GM12878 (cell line): ENCODE measurements around the gene LPCAT4. TPM values are rescaled to one million over a fixed set of nuclear protein-coding genes. Genes with fewer than 3 reads are reported as not detected.

ENCODE experiments used
- ATAC-seq: fragments of 200-7000 bp; cut with Tn5 transposase; 3 replicates; pipeline ENCODE4 v1.9.1; 2020; ENCODE audit warnings: mild to moderate bottlenecking, moderate library complexity
- BruUV-seq: library from RNA; stranded (reverse); fragments of 400-500 nt; replicated peaks from 2 replicates; lab custom pipeline; 2021; lab: Mats Ljungman, UMichigan
- CTCF ChIA-PET: fragments of 300-600 bp; sonication (Branson Sonifier 250); formaldehyde crosslinking; extraction: SDS; loops from one replicate; lab custom pipeline; 2021; ENCODE audit warnings: inconsistent platforms; lab: Yijun Ruan, JAX
- POLR2A ChIA-PET: fragments of 350-600 bp; formaldehyde crosslinking; extraction: SDS; loops from one replicate; lab custom pipeline; 2021; ENCODE audit warnings: inconsistent platforms; lab: Charles Lee
- RAD21 ChIA-PET: fragments of 300-600 bp; sonication (Branson Sonifier 250); formaldehyde crosslinking; loops from one replicate; lab custom pipeline; 2023; ENCODE audit warnings: antibody characterized with exemption; ENCODE audit not compliant: unreplicated experiment; lab: Charles Lee
- SMC1A ChIA-PET: fragments of 300-600 bp; sonication (Branson Sonifier 250); formaldehyde crosslinking; loops from one replicate; lab custom pipeline; 2023; ENCODE audit not compliant: unreplicated experiment, uncharacterized antibody; lab: Charles Lee
- DNase-seq: peaks from one replicate; pipeline ENCODE4 v3.0.0-alpha.2; 2011; ENCODE audit warnings: low read depth, low spot score
- FAIRE-seq: peaks from 3 replicates; lab custom pipeline; 2011; peaks lifted over from hg19 to GRCh38; lab: Jason Lieb, UNC
- H2AFZ ChIP-seq: 2 replicates; pipeline ENCODE4 v1.6.0; 2011; ENCODE audit warnings: low read depth, low read length, control low read depth; ENCODE audit not compliant: control insufficient read depth
- H3K27ac ChIP-seq: 2 replicates; pipeline ENCODE4 v1.5.1; 2011; ENCODE audit warnings: control low read depth; ENCODE audit not compliant: control insufficient read depth, insufficient read depth
- H3K27me3 ChIP-seq, 2 experiments: replicated peaks in 1 of 2; 2 replicates each; pipeline versions ENCODE4 v1.6.0 to v1.6.1; 2011; ENCODE audit warnings: low read length in 1 of 2; ENCODE audit not compliant: control insufficient read depth in 2 of 2, insufficient read depth in 2 of 2
- H3K36me3 ChIP-seq, 2 experiments: 2 replicates each; pipeline ENCODE4 v1.5.1; 2011; ENCODE audit warnings: low read length in 1 of 2; ENCODE audit not compliant: control insufficient read depth in 2 of 2, insufficient read depth in 2 of 2
- H3K4me1 ChIP-seq: 2 replicates; pipeline ENCODE4 v1.6.1; 2011; ENCODE audit warnings: mild to moderate bottlenecking, low read length, moderate library complexity, mixed read lengths; ENCODE audit not compliant: control insufficient read depth, insufficient read depth
- H3K4me2 ChIP-seq: 2 replicates; pipeline ENCODE4 v1.6.0; 2011; ENCODE audit warnings: control low read depth; ENCODE audit not compliant: control insufficient read depth, insufficient read depth
- H3K4me3 ChIP-seq: fragments of 200-600 bp; sonication (generic); 2 replicates; pipeline ENCODE4 v1.5.1; 2016
- H3K79me2 ChIP-seq: 2 replicates; pipeline ENCODE4 v1.6.0; 2011; ENCODE audit warnings: low read length; ENCODE audit not compliant: control insufficient read depth, insufficient read depth
- H3K9ac ChIP-seq: 2 replicates; pipeline ENCODE4 v1.8.0; 2011; ENCODE audit warnings: low read length, control low read depth, mixed read lengths; ENCODE audit not compliant: control insufficient read depth, insufficient read depth
- H3K9me3 ChIP-seq: replicated peaks from 3 replicates; pipeline ENCODE4 v1.5.1; 2011; ENCODE audit warnings: mild to moderate bottlenecking, low read length; ENCODE audit not compliant: control insufficient read depth, insufficient read depth
- H4K20me1 ChIP-seq: 2 replicates; pipeline ENCODE4 v1.6.0; 2011; ENCODE audit not compliant: control insufficient read depth, insufficient read depth
- BCL11A ChIP-seq: IDR thresholded peaks from 2 replicates; pipeline ENCODE4 v1.6.1; 2011; ENCODE audit warnings: low read depth, low read length
- BHLHE40 ChIP-seq, 2 experiments: fragments of 450-650 bp in 1 of 2; IDR thresholded peaks; 2 replicates each; pipeline ENCODE4 v1.6.1; 2011 to 2017; ENCODE audit warnings: low read depth in 2 of 2, borderline replicate concordance in 1 of 2, improper control_type of control experiment in 1 of 2, low read length in 1 of 2, mild to moderate bottlenecking in 1 of 2
- CREM ChIP-seq: IDR thresholded peaks from 2 replicates; pipeline ENCODE4 v1.6.1; 2014; ENCODE audit warnings: antibody characterized with exemption, low read depth
- GATAD2B ChIP-seq: fragments of 450-650 bp; conservative IDR thresholded peaks from 2 replicates; pipeline ENCODE4 v1.6.1; 2017; ENCODE audit warnings: low read depth, mild to moderate bottlenecking, moderate library complexity
- HDAC6 ChIP-seq: fragments of 200-600 bp; sonication (generic); IDR thresholded peaks from one replicate; pipeline ENCODE4 v1.8.0; 2017; ENCODE audit warnings: antibody characterized with exemption; ENCODE audit not compliant: unreplicated experiment
- KLF5 ChIP-seq: fragments of 450-650 bp; IDR thresholded peaks from 2 replicates; pipeline ENCODE4 v1.6.1; 2014; ENCODE audit warnings: mild to moderate bottlenecking; ENCODE audit not compliant: partially characterized antibody
- MAX ChIP-seq: IDR thresholded peaks from 2 replicates; pipeline ENCODE4 v1.6.1; 2012; ENCODE audit warnings: low read depth, low read length, improper control_type of control experiment
- PRDM15 ChIP-seq: fragments of 450-650 bp; formaldehyde crosslinking; IDR thresholded peaks from 2 replicates; pipeline ENCODE4 v1.4.0; 2020; ENCODE audit warnings: mild to moderate bottlenecking, moderate library complexity
- SMAD1 ChIP-seq: fragments of 450-650 bp; IDR thresholded peaks from 2 replicates; pipeline ENCODE4 v1.6.1; 2018; ENCODE audit warnings: mild to moderate bottlenecking, low read depth; ENCODE audit not compliant: partially characterized antibody
- SREBF1 ChIP-seq: IDR thresholded peaks from 2 replicates; pipeline ENCODE4 v1.6.1; 2012; ENCODE audit warnings: mild to moderate bottlenecking, low read length
- ZNF274 ChIP-seq: IDR thresholded peaks from one replicate; pipeline ENCODE4 v1.8.0; 2011; ENCODE audit not compliant: insufficient read length, insufficient read depth
- ZZZ3 ChIP-seq: IDR thresholded peaks from 2 replicates; pipeline ENCODE4 v1.6.1; 2011; ENCODE audit warnings: low read depth; ENCODE audit not compliant: control insufficient read depth, insufficient read length
- WGBS: methylation state at CpG from one replicate; pipeline ENCODE4 v1.1.6; 2016; ENCODE audit warnings: low lambda C conversion rate; ENCODE audit not compliant: insufficient replicate concordance, insufficient coverage; ENCODE audit errors: missing lambda C conversion rate; 5-methylcytosine and 5-hydroxymethylcytosine counted together
- in situ Hi-C: fragments of 300-500 bp; cut with MboI; formaldehyde crosslinking; loops from 9 replicates; pipeline ENCODE4 v1.14.3; 2018; ENCODE audit warnings: mixed read lengths
- intact Hi-C: fragments of 100-400 bp; cut with micrococcal nuclease; formaldehyde crosslinking; loops from one replicate; pipeline ENCODE4 v1.14.2; 2022; ENCODE audit not compliant: unreplicated experiment
- polyA plus RNA-seq, 11 experiments: library from polyadenylated mRNA; depleted of rRNA in 4 of 11; unstranded in 6 of 11; stranded (reverse) in 5 of 11; fragments of >200 nt; fragmentation: Nextera tagmentation in 4 of 11; fragmentation: Illumina TruSeq in 1 of 11; extraction: Ambion mirVana in 4 of 11; extraction: Trizol in 1 of 11; gene quantifications; 1 replicate in 1 of 11; 2 replicates in 10 of 11; pipeline versions ENCODE4 v1.2.1 to v1.2.3, GENCODE V29; 2011 to 2016; ENCODE audit warnings: inconsistent platforms in 2 of 11, missing spikeins in 2 of 11, low read depth in 1 of 11
- total RNA-seq, 4 experiments: library from RNA; depleted of rRNA in 3 of 4; stranded (reverse); fragments of >200 nt in 3 of 4; fragmentation: Illumina TruSeq in 1 of 4; extraction: Trizol in 1 of 4; gene quantifications; 2 replicates each; pipeline versions ENCODE4 v1.2.1 to v1.2.3, GENCODE V29; 2013 to 2021
- TF ChIP-seq, protein P1 (sequence below): fragments of 450-650 bp; IDR thresholded peaks from 2 replicates; pipeline ENCODE4 v1.6.1; 2016; ENCODE audit warnings: mild to moderate bottlenecking, moderate library complexity, borderline replicate concordance

LPCAT4 gene
- total and polyA plus RNA-seq, 10 of the 15 experiments (the other 5 are each of a cell fraction or from before 2014, with no cell fraction given): 14.4 to 57.2 (median 33.0) TPM

DNA sequence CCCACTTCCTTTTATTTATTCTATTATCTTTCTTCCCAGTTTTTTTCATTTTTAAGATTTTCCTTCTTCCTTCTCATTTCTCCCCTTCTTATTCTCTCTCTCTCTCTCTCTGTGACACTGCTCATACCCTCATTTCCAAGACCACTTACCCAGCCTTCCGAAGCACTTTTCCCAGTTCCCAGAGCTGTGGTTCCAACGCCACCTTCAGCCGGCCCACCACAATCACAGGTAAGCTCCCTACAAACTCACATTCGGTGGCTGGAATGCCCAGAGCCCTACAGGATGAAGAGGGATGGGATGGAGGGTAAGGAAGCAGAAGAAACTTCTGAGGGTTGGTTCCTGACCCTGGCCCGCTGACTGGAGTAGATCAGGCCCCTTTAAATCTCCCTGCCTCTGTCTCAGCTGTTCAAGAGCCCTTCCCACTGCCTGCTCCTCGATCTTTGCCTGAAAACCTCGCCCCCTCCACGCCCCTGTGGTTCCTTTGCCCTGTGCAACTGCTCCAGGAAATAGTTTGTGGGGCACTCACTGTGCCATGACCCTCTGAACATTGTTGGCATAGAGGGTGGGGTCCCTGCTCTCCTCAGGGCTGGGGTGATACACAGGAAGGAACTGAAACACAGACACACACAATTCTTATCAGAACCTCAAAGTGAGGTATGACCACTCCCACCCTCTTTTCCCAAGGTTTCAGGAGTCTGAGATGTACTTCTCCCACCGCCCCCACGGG lies 4.8 kb downstream of the LPCAT4 start:
- FAIRE-seq: no peak
- H3K36me3 ChIP-seq: peaks cover 0 to 21% of the 10 kb centered on the region in 2 experiments

More for the DNA sequence above, 4.8 kb downstream of the LPCAT4 start:
- no peak overlapping the region for H3K4me2 ChIP-seq
- H3K79me2 ChIP-seq: peaks cover 23% of the 10 kb centered on the region
- WGBS: 83% methylated on average over 10 of the region's 10 CpGs
- H2AFZ ChIP-seq: no peak overlapping the region
- no peak for ATAC-seq
- H4K20me1 ChIP-seq: no peaks in the 10 kb centered on the region
- H3K27me3 ChIP-seq: no peaks in the 10 kb centered on the region
- no peak for TF ChIP-seq ZNF274
- TF ChIP-seq CREM: no peak
- no peak for TF ChIP-seq KLF5
- no peak for TF ChIP-seq ZZZ3
- TF ChIP-seq BCL11A: no peak
- no peak for TF ChIP-seq HDAC6
- TF ChIP-seq SMAD1: no peak
- no peak for TF ChIP-seq SREBF1
- no peak for TF ChIP-seq PRDM15 (CRISPR knock-in tag)
- TF ChIP-seq, protein P1, sequence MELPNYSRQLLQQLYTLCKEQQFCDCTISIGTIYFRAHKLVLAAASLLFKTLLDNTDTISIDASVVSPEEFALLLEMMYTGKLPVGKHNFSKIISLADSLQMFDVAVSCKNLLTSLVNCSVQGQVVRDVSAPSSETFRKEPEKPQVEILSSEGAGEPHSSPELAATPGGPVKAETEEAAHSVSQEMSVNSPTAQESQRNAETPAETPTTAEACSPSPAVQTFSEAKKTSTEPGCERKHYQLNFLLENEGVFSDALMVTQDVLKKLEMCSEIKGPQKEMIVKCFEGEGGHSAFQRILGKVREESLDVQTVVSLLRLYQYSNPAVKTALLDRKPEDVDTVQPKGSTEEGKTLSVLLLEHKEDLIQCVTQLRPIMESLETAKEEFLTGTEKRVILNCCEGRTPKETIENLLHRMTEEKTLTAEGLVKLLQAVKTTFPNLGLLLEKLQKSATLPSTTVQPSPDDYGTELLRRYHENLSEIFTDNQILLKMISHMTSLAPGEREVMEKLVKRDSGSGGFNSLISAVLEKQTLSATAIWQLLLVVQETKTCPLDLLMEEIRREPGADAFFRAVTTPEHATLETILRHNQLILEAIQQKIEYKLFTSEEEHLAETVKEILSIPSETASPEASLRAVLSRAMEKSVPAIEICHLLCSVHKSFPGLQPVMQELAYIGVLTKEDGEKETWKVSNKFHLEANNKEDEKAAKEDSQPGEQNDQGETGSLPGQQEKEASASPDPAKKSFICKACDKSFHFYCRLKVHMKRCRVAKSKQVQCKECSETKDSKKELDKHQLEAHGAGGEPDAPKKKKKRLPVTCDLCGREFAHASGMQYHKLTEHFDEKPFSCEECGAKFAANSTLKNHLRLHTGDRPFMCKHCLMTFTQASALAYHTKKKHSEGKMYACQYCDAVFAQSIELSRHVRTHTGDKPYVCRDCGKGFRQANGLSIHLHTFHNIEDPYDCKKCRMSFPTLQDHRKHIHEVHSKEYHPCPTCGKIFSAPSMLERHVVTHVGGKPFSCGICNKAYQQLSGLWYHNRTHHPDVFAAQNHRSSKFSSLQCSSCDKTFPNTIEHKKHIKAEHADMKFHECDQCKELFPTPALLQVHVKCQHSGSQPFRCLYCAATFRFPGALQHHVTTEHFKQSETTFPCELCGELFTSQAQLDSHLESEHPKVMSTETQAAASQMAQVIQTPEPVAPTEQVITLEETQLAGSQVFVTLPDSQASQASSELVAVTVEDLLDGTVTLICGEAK: no peak
- TF ChIP-seq MAX: no peak
- no peak for TF ChIP-seq BHLHE40 (IDR thresholded peaks at IDR 0.05; ENCODE audit: borderline replicate concordance in 1 of 2, low read depth in 2 of 2, low read length in 1 of 2)
- TF ChIP-seq GATAD2B: no peak
- in situ Hi-C loops: no loop called here
- ChIA-PET RAD21 (no interaction called here), CTCF (interaction anchor here (0.7 kb wide), 1 partner anchor 219 kb away, joined by 3 read pairs; no protein-coding TSS in a partner anchor), POLR2A (no interaction called here), SMC1A (interaction anchor here (1.1 kb wide), 1 partner anchor 32 kb away, joined by 3 read pairs; no protein-coding TSS in a partner anchor)
- no peaks in the 10 kb centered on the region for H3K9me3 ChIP-seq
- intact Hi-C loops: no loop called here
- no TSS peak for BruUV-seq
- H3K27ac ChIP-seq: no peak overlapping the region
- H3K4me3 ChIP-seq: no peak overlapping the region
- DNase-seq: no peak
- H3K9ac ChIP-seq: no peak overlapping the region
- H3K4me1 ChIP-seq: peaks cover 13% of the 10 kb centered on the region
